ENCODE measurements around the gene CDYL.

Gene CDYL

DNA sequence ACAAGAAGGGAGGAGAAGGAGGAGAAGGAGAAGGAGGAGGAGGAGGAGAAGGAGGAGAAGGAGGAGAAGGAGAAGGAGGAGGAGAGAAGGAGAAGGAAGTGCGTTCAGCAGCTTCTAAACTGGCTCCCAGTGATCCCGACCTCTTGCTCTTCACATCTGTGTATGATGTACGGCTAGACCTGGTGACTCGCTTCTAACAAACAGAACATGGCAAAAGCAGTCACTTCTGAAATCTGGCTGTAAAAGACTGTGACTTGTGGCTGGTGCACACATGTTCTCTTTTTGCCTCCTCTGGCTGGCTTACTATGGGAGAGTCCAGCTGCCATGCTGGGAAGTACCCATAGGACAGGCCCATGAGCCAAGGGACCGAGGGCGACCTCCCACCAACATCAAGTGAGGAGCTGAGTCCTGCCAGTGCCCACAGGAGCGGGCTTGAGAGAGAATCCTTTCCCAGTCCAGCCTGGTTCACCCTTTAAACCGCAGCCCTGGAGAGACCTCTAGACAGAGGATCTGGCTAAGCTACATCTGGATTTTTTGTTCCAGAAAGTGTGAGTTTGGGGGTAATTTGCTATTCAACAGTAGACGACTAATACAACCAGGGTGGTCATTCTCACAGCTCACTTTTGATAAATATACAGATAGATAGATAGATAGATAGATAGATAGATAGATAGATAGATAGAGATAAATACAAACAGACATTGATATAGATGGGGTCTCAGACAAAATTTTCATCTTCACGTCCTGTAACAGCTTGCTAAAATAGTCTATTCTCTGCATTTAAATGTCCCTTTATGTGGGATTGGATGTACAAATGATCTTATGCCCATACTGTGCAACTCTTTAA is 185.3 kb downstream of the CDYL start:
- H3K27ac ChIP-seq (ENCODE audit: insufficient read depth in 1 of 2, low read depth in 1 of 2, low read length in 2 of 2, poor library complexity in 1 of 2, severe bottlenecking in 2 of 2): no peak overlapping the region
- no peak overlapping the region for H3K4me3 ChIP-seq (ENCODE audit: control insufficient read depth in 1 of 7, extremely low read depth in 1 of 7, insufficient read depth in 4 of 7, low read depth in 2 of 7, low read length in 6 of 7)
- WGBS (ENCODE audit: insufficient coverage): 93% methylated on average over 8 of the region's 10 CpGs
- ChIA-PET POLR2A (no interaction called here), CTCF (interaction anchor here (0.5 to 1.2 kb wide), 2 partner anchors 24 to 788 kb away, joined by 3 read pairs; no protein-coding TSS in a partner anchor)
- H3K27me3 ChIP-seq (replicated peaks in 2 of 5; ENCODE audit: control insufficient read depth in 4 of 5, insufficient read depth in 5 of 5, low read length in 4 of 5): no peaks in the 10 kb centered on the region
- DNase-seq: no peak
- H3K4me1 ChIP-seq (ENCODE audit: control extremely low read depth in 1 of 4, control insufficient read depth in 4 of 4, insufficient read depth in 4 of 4, low read length in 3 of 4): peaks cover 0 to 18% (median 0%) of the 10 kb centered on the region in 4 experiments
- H3K9me3 ChIP-seq (ENCODE audit: control extremely low read depth in 1 of 5, control insufficient read depth in 4 of 5, insufficient read depth in 2 of 5, low read depth in 1 of 5, low read length in 4 of 5): no peaks in the 10 kb centered on the region
- H3K36me3 ChIP-seq (ENCODE audit: control insufficient read depth in 4 of 4, insufficient read depth in 4 of 4, low read length in 3 of 4): no peaks in the 10 kb centered on the region

DNA sequence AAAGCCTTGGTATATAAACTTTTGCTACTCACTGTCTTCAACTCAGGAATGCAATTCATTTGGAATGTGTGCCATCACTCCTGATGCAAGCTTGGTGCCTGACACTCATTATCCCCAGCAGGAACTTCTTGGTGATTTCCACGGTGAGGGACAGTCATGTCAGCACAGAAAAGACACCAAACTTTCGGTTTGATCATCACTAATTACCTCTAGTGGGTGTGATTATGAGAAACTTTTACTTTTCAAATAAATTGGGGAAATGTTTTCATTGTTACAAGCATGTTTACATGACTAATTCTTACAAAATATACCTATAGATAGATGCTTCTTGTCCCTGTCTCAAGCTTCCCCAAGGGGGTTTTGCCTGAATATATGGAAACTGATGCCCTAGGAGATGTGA is 186.7 kb downstream of the CDYL start:
- CTCF ChIA-PET: no interaction called here
- no peak overlapping the region for H3K27ac ChIP-seq (ENCODE audit: insufficient read depth in 1 of 2, low read depth in 1 of 2, low read length in 2 of 2, poor library complexity in 1 of 2, severe bottlenecking in 2 of 2)
- DNase-seq: no peak

GRCh38 chr6:4964675-4965561 is 188.7 kb downstream of the CDYL start:
- WGBS (ENCODE audit: insufficient coverage): 86% methylated on average over 20 of the region's 22 CpGs
- H3K4me1 ChIP-seq (ENCODE audit: control extremely low read depth in 1 of 4, control insufficient read depth in 4 of 4, insufficient read depth in 4 of 4, low read length in 3 of 4): peaks cover 0 to 18% (median 0%) of the 10 kb centered on the region in 4 experiments
- H3K27ac ChIP-seq (ENCODE audit: insufficient read depth in 1 of 2, low read depth in 1 of 2, low read length in 2 of 2, poor library complexity in 1 of 2, severe bottlenecking in 2 of 2): no peak overlapping the region
- POLR2A ChIA-PET: no interaction called here
- CTCF ChIA-PET: no interaction called here
- no peaks in the 10 kb centered on the region for H3K9me3 ChIP-seq (ENCODE audit: control extremely low read depth in 1 of 5, control insufficient read depth in 4 of 5, insufficient read depth in 2 of 5, low read depth in 1 of 5, low read length in 4 of 5)
- peak overlapping the region in 1 of 7 experiments; percentile 12 for H3K4me3 ChIP-seq (ENCODE audit: control insufficient read depth in 1 of 7, extremely low read depth in 1 of 7, insufficient read depth in 4 of 7, low read depth in 2 of 7, low read length in 6 of 7)
- DNase-seq: no peak
- no peaks in the 10 kb centered on the region for H3K27me3 ChIP-seq (replicated peaks in 2 of 5; ENCODE audit: control insufficient read depth in 4 of 5, insufficient read depth in 5 of 5, low read length in 4 of 5)
- no peaks in the 10 kb centered on the region for H3K36me3 ChIP-seq (ENCODE audit: control insufficient read depth in 4 of 4, insufficient read depth in 4 of 4, low read length in 3 of 4)

More for the DNA sequence above, 186.7 kb downstream of the CDYL start:
- H3K4me1 ChIP-seq (ENCODE audit: control extremely low read depth in 1 of 4, control insufficient read depth in 4 of 4, insufficient read depth in 4 of 4, low read length in 3 of 4): peaks cover 0 to 18% (median 0%) of the 10 kb centered on the region in 4 experiments
- H3K9me3 ChIP-seq (ENCODE audit: control extremely low read depth in 1 of 5, control insufficient read depth in 4 of 5, insufficient read depth in 2 of 5, low read depth in 1 of 5, low read length in 4 of 5): no peaks in the 10 kb centered on the region
- WGBS (ENCODE audit: insufficient coverage): no CpG with 5 or more reads among the region's 2 CpGs
- POLR2A ChIA-PET: no interaction called here
- no peaks in the 10 kb centered on the region for H3K36me3 ChIP-seq (ENCODE audit: control insufficient read depth in 4 of 4, insufficient read depth in 4 of 4, low read length in 3 of 4)
- no peak overlapping the region for H3K4me3 ChIP-seq (ENCODE audit: control insufficient read depth in 1 of 7, extremely low read depth in 1 of 7, insufficient read depth in 4 of 7, low read depth in 2 of 7, low read length in 6 of 7)
- H3K27me3 ChIP-seq (replicated peaks in 2 of 5; ENCODE audit: control insufficient read depth in 4 of 5, insufficient read depth in 5 of 5, low read length in 4 of 5): no peaks in the 10 kb centered on the region

DNA sequence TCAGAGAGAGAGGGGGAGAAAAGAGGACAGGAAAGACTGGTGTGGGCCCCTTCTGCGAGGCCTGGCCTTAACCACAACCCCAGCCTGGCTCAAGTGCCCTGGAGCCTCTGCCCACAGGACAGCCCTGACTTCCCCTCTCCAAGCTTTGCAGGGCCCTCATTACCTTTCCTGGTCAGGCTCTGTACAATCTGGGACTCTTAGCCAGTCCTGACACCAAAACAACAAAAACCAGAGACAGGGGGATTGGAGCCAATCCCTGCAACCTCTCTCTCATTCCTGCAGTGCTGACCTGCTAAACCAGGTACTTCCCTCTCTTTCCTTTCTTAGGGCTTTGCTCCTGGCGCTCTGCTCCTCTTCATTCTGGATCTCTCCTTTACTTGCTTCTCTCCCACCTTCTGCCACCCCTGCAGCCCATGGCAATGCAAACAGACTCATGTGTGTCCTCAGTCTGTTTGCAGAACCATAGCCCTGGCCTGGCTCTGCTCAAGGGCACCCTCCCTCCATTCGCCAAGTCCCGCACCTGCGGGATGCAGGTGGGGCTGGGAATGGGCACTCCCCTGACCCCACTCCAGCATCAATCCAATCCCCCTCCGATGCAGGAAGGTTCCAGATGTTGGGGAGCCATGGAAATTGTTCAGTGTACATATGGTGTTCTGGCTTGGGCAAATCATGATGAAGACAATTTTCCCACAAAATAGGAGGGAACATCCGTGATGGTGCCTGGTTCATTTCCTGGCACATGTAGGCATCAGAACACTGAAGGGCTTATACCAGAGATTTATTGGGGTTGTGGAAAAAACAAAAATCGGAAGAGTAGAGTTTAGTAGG is 189.6 kb downstream of the CDYL start:
- Histone ChIP-seq H3K4me1 (ENCODE audit: control extremely low read depth in 1 of 4, control insufficient read depth in 4 of 4, insufficient read depth in 4 of 4, low read length in 3 of 4) (peaks cover 0 to 18% (median 0%) of the 10 kb centered on the region in 4 experiments), H3K27me3 (replicated peaks in 2 of 5; ENCODE audit: control insufficient read depth in 4 of 5, insufficient read depth in 5 of 5, low read length in 4 of 5) (no peaks in the 10 kb centered on the region), H3K9me3 (ENCODE audit: control extremely low read depth in 1 of 5, control insufficient read depth in 4 of 5, insufficient read depth in 2 of 5, low read depth in 1 of 5, low read length in 4 of 5) (no peaks in the 10 kb centered on the region), H3K36me3 (ENCODE audit: control insufficient read depth in 4 of 4, insufficient read depth in 4 of 4, low read length in 3 of 4) (no peaks in the 10 kb centered on the region), H3K27ac (ENCODE audit: insufficient read depth in 1 of 2, low read depth in 1 of 2, low read length in 2 of 2, poor library complexity in 1 of 2, severe bottlenecking in 2 of 2) (no peak overlapping the region), H3K4me3 (ENCODE audit: control insufficient read depth in 1 of 7, extremely low read depth in 1 of 7, insufficient read depth in 4 of 7, low read depth in 2 of 7, low read length in 6 of 7) (peak overlapping the region in 1 of 7 experiments; percentile 12)
- POLR2A ChIA-PET: no interaction called here
- DNase-seq: no peak
- 100% methylated on average over 4 of the region's 8 CpGs for WGBS (ENCODE audit: insufficient coverage)
- CTCF ChIA-PET: no interaction called here

DNA sequence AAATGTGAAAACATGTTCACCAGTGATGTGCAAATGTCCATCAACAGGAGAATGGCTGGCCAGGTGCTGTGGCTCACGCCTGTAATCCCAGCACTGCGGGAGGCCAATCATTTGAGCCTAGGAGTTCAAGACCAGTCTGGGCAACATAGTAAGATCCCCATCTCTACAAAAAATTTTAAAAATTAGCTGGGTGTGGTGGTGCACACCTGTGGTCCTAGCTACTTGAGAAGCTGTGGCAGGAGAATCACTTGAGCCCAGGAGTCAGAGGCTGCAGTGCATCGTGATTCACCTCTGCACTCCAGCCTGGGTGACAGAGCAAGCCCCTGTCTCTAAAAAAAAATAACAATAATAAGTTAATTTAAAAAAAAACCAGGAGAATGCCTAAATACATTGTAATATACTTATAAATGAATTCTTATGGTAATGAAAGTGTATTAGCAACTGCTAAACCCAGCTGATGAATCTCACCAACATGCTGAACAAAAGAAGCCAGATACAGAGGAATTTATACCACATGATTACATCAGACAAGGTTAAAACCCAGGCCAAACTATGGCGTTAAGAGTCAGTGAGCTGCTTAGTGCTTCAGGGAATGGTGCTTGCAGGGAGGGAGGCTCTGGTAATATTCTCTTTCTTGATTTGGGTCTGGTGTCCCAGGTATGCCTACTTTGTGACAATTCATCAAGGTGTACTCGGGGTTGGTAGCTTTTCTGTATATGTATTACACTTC is 191.3 kb downstream of the CDYL start:
- no peak overlapping the region for H3K27ac ChIP-seq (ENCODE audit: insufficient read depth in 1 of 2, low read depth in 1 of 2, low read length in 2 of 2, poor library complexity in 1 of 2, severe bottlenecking in 2 of 2)
- no peak overlapping the region for H3K4me3 ChIP-seq (ENCODE audit: control insufficient read depth in 1 of 7, extremely low read depth in 1 of 7, insufficient read depth in 4 of 7, low read depth in 2 of 7, low read length in 6 of 7)
- POLR2A ChIA-PET: no interaction called here
- no peak for DNase-seq
- no peaks in the 10 kb centered on the region for H3K36me3 ChIP-seq (ENCODE audit: control insufficient read depth in 4 of 4, insufficient read depth in 4 of 4, low read length in 3 of 4)
- H3K9me3 ChIP-seq (ENCODE audit: control extremely low read depth in 1 of 5, control insufficient read depth in 4 of 5, insufficient read depth in 2 of 5, low read depth in 1 of 5, low read length in 4 of 5): no peaks in the 10 kb centered on the region
- WGBS (ENCODE audit: insufficient coverage): 100% methylated on average over 1 of the region's 5 CpGs
- CTCF ChIA-PET: no interaction called here
- H3K4me1 ChIP-seq (ENCODE audit: control extremely low read depth in 1 of 4, control insufficient read depth in 4 of 4, insufficient read depth in 4 of 4, low read length in 3 of 4): peaks cover 0 to 18% (median 0%) of the 10 kb centered on the region in 4 experiments
- H3K27me3 ChIP-seq (replicated peaks in 2 of 5; ENCODE audit: control insufficient read depth in 4 of 5, insufficient read depth in 5 of 5, low read length in 4 of 5): no peaks in the 10 kb centered on the region

DNA sequence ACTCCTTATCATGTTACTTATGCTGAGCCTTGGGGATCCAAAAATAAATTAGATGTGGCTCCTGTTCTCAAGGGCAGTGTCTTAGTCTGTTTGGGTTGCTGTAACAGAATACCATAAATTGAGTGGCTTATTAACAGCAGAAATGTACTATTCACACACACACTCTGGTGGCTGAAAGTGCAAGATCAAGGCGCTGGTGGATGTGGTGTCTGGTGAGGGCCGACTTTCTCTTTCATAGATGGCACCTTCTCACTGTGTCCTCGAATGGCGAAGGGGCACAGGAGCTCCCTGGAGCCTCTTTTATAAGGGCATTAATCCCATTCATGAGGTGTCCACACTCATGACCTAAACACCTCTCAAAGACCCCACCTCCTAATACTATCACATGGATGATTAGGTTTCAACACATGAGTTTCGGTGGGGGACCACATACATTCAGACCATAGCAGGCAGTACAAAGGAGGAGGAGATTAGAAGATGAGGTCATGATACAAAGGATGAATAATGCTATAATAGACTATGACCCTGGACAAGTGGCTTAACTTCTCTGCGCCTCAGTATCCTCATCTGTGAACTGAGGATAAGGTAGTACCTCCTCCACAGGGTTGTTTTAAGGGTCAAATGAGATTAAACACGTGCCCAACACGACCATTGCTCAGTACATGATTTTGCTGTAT is 193.5 kb downstream of the CDYL start:
- 89% methylated on average over 3 of the region's 8 CpGs for WGBS (ENCODE audit: insufficient coverage)
- Histone ChIP-seq H3K4me3 (ENCODE audit: control insufficient read depth in 1 of 7, extremely low read depth in 1 of 7, insufficient read depth in 4 of 7, low read depth in 2 of 7, low read length in 6 of 7) (no peak overlapping the region), H3K27ac (ENCODE audit: insufficient read depth in 1 of 2, low read depth in 1 of 2, low read length in 2 of 2, poor library complexity in 1 of 2, severe bottlenecking in 2 of 2) (no peak overlapping the region), H3K9me3 (ENCODE audit: control extremely low read depth in 1 of 5, control insufficient read depth in 4 of 5, insufficient read depth in 2 of 5, low read depth in 1 of 5, low read length in 4 of 5) (no peaks in the 10 kb centered on the region), H3K4me1 (ENCODE audit: control extremely low read depth in 1 of 4, control insufficient read depth in 4 of 4, insufficient read depth in 4 of 4, low read length in 3 of 4) (peaks cover 0 to 12% (median 0%) of the 10 kb centered on the region in 4 experiments), H3K27me3 (replicated peaks in 2 of 5; ENCODE audit: control insufficient read depth in 4 of 5, insufficient read depth in 5 of 5, low read length in 4 of 5) (no peaks in the 10 kb centered on the region), H3K36me3 (ENCODE audit: control insufficient read depth in 4 of 4, insufficient read depth in 4 of 4, low read length in 3 of 4) (no peaks in the 10 kb centered on the region)
- DNase-seq: no peak
- ChIA-PET CTCF (interaction anchor here (0.6 to 1.8 kb wide), 2 partner anchors 14 to 536 kb away, joined by 4 read pairs; no protein-coding TSS in a partner anchor), POLR2A (no interaction called here)

Measured in common myeloid progenitor, CD34-positive (primary cell).